ENCODE results near the gene ATG13.

DNA sequence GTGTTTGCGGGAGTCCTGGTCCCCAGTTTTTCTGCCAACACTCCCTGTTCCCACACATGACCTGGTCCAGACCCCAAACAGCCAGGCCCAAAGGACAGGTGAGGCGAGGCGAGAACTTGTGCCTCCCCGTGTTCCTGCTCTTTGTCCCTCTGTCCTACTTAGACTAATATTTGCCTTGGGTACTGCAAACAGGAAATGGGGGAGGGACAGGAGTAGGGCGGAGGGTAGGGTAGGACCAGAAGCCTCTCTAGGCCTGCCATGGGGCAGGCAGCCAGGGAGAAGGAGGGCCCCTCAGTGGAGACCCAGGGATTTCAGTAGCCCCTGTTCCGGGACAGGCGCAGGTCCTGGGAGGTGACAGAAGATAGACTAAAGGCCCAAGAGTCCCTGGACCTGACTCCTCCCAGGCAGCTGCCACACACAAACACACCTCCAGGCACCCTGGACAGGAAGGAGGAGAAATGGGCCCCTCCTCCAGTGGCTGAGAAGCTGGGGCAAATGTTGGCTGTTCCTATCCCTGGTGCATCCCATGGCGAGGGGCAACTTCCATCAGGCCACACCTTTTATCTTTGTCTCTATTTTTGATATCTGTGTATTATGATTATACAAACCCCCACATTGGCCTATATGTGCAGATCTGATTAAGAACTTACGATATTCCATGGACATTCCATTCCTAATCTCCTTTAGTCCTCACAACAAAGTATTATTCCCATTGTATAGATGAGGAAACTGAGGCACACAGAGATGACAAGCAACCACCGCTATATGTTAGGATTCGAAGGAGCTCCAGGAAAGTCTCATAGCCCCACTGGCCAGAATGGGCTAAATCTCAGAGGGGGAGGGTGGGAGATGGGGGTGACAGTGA, 101.0 kb downstream of the ATG13 start:
- TF ChIP-seq, protein P1, sequence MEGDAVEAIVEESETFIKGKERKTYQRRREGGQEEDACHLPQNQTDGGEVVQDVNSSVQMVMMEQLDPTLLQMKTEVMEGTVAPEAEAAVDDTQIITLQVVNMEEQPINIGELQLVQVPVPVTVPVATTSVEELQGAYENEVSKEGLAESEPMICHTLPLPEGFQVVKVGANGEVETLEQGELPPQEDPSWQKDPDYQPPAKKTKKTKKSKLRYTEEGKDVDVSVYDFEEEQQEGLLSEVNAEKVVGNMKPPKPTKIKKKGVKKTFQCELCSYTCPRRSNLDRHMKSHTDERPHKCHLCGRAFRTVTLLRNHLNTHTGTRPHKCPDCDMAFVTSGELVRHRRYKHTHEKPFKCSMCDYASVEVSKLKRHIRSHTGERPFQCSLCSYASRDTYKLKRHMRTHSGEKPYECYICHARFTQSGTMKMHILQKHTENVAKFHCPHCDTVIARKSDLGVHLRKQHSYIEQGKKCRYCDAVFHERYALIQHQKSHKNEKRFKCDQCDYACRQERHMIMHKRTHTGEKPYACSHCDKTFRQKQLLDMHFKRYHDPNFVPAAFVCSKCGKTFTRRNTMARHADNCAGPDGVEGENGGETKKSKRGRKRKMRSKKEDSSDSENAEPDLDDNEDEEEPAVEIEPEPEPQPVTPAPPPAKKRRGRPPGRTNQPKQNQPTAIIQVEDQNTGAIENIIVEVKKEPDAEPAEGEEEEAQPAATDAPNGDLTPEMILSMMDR (IDR thresholded peaks at IDR 0.05): no peak
- no peak for TF ChIP-seq POLR2A (IDR thresholded peaks at IDR 0.05)
